GM12875 (cell line): ENCODE results near the gene SYPL2.

Experiments
- H3K4me3 ChIP-seq: one replicate; pipeline ENCODE4 v1.5.1; 2011; ENCODE audit warnings: low read depth, low read length, control low read depth
- TF ChIP-seq, protein P1 (sequence below): IDR thresholded peaks from 2 replicates; pipeline ENCODE4 v1.5.1; 2011; ENCODE audit warnings: low read depth, mild to moderate bottlenecking, control low read depth, inconsistent platforms, low read length, moderate library complexity, borderline replicate concordance; ENCODE audit not compliant: insufficient read depth

Gene SYPL2

DNA sequence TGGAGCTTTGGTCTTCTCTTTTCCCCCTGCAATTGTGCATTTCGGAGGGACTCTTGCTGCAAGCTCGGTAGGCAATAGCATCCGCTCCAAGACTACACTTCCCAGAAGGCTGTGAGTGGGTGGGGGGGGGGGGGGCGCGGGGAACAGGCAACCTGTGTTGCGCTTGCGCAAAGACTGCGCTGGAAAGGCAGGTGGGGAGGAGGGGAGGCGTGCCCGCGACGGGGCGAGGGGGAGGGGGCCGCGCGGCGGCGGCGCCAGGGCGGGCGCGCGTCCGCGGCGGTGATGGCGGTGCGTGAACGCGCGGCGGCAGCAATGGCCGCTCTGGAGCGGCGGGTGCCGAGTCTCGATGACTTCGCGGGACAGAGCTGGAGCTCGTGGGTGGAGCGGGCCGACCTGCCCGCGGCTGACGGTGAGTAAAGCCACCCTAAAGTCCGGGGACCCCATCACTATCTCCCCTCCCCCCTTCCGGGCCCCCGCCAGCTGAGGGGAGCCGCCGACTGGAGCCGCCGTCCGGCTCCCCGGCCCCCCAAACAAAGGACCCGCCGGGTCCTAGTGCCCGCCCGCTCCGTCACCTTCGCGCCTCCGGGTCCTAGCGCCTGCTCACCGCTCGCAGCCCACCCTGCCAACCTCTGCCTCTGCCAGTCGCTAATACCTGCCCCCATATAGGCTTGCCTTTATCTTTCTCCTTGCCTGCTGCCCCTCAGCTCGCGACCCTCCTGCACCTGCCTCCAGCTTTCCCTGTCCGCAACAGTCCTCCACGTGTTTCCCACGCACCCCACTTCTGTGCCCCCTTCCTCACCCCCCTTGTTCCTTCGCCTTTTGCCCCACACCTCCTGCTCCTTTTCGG lies 17.5 kb downstream of the SYPL2 start, which contains the start of gene ATXN7L2:
Gene ATXN7L2, plus strand, starts transcription at position 234 of the 847 bp plus-strand sequence. Its CDS starts 49 bp downstream, at position 283.
- TF ChIP-seq, protein P1, sequence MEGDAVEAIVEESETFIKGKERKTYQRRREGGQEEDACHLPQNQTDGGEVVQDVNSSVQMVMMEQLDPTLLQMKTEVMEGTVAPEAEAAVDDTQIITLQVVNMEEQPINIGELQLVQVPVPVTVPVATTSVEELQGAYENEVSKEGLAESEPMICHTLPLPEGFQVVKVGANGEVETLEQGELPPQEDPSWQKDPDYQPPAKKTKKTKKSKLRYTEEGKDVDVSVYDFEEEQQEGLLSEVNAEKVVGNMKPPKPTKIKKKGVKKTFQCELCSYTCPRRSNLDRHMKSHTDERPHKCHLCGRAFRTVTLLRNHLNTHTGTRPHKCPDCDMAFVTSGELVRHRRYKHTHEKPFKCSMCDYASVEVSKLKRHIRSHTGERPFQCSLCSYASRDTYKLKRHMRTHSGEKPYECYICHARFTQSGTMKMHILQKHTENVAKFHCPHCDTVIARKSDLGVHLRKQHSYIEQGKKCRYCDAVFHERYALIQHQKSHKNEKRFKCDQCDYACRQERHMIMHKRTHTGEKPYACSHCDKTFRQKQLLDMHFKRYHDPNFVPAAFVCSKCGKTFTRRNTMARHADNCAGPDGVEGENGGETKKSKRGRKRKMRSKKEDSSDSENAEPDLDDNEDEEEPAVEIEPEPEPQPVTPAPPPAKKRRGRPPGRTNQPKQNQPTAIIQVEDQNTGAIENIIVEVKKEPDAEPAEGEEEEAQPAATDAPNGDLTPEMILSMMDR: no peak

DNA sequence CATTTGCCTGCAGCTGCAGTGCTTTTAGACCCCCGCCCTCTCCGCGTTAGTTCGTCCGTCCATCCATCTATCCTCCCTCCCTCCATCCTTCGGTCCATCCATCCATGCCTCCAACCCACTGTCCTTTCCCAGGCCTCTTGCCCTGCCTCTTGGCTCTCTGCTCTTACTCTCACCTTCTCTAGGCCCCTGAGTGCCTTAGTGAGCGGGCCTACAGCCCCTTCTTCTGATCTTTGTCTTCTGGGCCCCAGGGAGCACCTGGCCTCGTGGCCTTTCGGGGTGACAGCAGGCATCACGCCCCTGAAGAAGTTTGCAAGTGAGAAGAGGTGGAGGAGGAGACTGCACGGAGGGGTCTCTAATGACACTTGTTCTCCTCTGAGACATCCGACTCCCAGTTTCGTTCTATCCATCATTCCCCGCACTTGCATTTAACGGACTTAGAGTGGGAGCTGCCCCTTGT lies 18.2 kb downstream of the SYPL2 start:
- TF ChIP-seq, protein P1: no peak
- peak overlapping the region; percentile 69 for H3K4me3 ChIP-seq

More for the DNA sequence above, 17.5 kb downstream of the SYPL2 start, which contains the start of gene ATXN7L2:
- peak within 1 kb of the TSS; percentile 69 for H3K4me3 ChIP-seq

DNA sequence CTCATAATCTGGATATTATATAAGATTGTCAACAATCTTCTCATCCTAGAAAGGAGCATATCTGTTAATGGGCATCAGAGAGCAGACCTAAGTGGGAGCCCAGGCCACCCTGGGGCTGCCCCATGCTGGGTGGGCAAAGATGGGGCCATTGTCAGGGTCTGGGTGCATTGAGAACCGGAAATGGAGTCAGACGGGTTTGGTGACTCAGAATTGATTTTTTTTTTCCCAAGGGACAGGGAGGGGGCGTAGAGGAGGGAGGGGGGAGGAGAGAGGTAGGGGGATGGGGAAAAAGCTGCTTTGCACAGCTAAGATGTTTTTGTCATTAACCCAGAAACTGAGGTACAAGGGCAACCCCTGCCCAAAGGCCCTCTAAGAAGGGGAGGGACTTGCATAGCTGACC lies 18.7 kb downstream of the SYPL2 start:
- TF ChIP-seq, protein P1: no peak

DNA sequence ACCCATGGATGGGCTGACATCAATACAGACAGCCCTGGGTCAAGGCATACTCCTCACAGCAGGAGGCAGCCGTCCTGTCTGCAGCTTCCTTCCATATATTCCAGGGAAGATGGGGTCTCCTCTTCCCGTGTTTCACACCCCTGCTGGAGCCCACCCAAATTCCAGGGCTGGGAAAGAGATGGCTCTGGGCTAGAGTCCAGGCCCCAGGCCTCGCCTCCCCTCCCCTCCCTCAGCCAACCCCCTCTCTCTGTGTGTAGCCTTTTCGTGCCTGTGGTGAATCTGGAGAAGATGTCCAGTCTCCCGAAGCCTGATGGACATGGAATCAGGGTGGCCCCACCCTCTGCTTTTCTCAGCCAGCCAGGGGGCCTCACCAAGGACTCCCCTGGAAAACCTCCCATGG lies 20.9 kb downstream of the SYPL2 start:
- no peak overlapping the region for H3K4me3 ChIP-seq
- TF ChIP-seq, protein P1: no peak

More for the DNA sequence above, 18.7 kb downstream of the SYPL2 start:
- H3K4me3 ChIP-seq: peak overlapping the region; percentile 69

DNA sequence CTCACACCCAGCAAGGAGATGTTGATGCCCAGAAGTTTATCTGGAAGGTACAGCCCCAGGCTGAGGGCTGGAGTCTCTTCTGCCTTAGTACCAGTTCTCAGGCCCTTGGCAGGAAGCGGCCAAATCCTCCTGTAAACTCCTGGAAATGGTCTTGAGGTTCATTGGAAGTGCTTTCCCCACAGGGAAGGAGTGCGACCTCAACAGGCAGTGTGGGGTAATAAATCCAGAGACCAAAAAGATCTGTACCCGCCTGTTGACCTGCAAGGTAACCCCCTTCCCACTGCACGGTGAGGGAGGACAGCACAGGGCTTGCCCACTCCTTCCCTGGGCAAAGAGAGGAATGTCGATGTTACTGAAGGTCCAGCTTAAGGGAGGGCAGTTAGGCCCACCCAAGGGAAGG lies 21.9 kb downstream of the SYPL2 start:
- TF ChIP-seq, protein P1: no peak
- no peak overlapping the region for H3K4me3 ChIP-seq

DNA sequence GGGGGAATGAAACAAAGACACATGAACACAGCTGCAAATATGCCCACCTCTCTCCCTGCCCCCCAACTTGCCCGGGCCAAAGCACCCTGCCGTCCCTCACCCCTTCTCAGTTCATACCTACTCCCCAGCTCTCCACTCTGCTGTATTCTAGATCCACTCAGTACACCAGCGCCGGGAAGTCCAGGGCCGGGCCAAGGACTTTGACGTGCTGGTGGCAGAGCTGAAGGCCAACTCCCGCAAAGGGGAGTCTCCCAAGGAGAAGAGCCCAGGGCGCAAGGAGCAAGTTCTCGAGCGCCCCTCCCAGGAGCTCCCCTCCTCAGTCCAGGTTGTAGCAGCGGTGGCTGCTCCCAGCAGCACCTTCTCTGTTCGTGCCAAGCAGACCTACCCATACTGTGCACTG lies 22.4 kb downstream of the SYPL2 start:
- H3K4me3 ChIP-seq: no peak overlapping the region
- TF ChIP-seq, protein P1: no peak
